Keratinocyte (primary cell): ENCODE measurements around the gene PIN1. TPM values are rescaled to one million over a fixed set of nuclear protein-coding genes. Genes with fewer than 3 reads are reported as not detected.

Experiments
- DNase-seq: peaks from one replicate; pipeline ENCODE4 v3.0.0-alpha.2; 2011; ENCODE audit warnings: low read depth, missing footprints, low spot score
- FAIRE-seq: peaks from 2 replicates; lab custom pipeline; 2011; peaks lifted over from hg19 to GRCh38; lab: Jason Lieb, UNC
- H2AFZ ChIP-seq: 2 replicates; pipeline ENCODE4 v1.6.0; 2012; ENCODE audit warnings: low read length, control low read depth, inconsistent platforms; ENCODE audit not compliant: control insufficient read depth
- H3K27ac ChIP-seq: 2 replicates; pipeline ENCODE4 v1.5.1; 2011; ENCODE audit warnings: low read length; ENCODE audit not compliant: control insufficient read depth, insufficient read depth
- H3K27me3 ChIP-seq: 3 replicates; pipeline ENCODE4 v1.6.0; 2011; ENCODE audit warnings: low read length; ENCODE audit not compliant: control insufficient read depth, insufficient read depth; ENCODE audit errors: extremely low read depth
- H3K36me3 ChIP-seq, 2 experiments: 2 replicates in 1 of 2; 3 replicates in 1 of 2; pipeline ENCODE4 v1.5.1; 2011; ENCODE audit warnings: low read length in 2 of 2, mild to moderate bottlenecking in 1 of 2; ENCODE audit not compliant: control insufficient read depth in 2 of 2, insufficient read depth in 2 of 2; ENCODE audit errors: extremely low read depth in 1 of 2
- H3K4me1 ChIP-seq: 3 replicates; pipeline ENCODE4 v1.5.1; 2011; ENCODE audit warnings: low read length; ENCODE audit not compliant: control insufficient read depth, insufficient read depth; ENCODE audit errors: extremely low read depth
- H3K4me2 ChIP-seq: 3 replicates; pipeline ENCODE4 v1.6.0; 2011; ENCODE audit warnings: low read depth, low read length; ENCODE audit not compliant: control insufficient read depth, insufficient read depth; ENCODE audit errors: extremely low read depth
- H3K4me3 ChIP-seq, 3 experiments: fragments of 200-600 bp in 1 of 3; sonication (generic) in 1 of 3; 2 replicates in 2 of 3; 3 replicates in 1 of 3; pipeline ENCODE4 v1.5.1; 2011 to 2016; ENCODE audit warnings: low read length in 3 of 3, mild to moderate bottlenecking in 3 of 3, control low read depth in 2 of 3, inconsistent platforms in 1 of 3, low read depth in 1 of 3, mixed read lengths in 1 of 3, mixed run types in 1 of 3, moderate library complexity in 1 of 3; ENCODE audit not compliant: control insufficient read depth in 2 of 3, insufficient read depth in 2 of 3; ENCODE audit errors: extremely low read depth in 1 of 3
- H3K79me2 ChIP-seq: 2 replicates; pipeline ENCODE4 v1.6.0; 2012; ENCODE audit warnings: low read length; ENCODE audit not compliant: control insufficient read depth, insufficient read depth
- H3K9ac ChIP-seq: 3 replicates; pipeline ENCODE4 v1.6.0; 2011; ENCODE audit warnings: low read length; ENCODE audit not compliant: control insufficient read depth, insufficient read depth; ENCODE audit errors: extremely low read depth
- H3K9me1 ChIP-seq: 3 replicates; pipeline ENCODE4 v1.6.0; 2011; ENCODE audit warnings: low read length; ENCODE audit not compliant: control insufficient read depth, insufficient read depth; ENCODE audit errors: extremely low read depth
- H3K9me3 ChIP-seq: 2 replicates; pipeline ENCODE4 v1.5.1; 2012; ENCODE audit warnings: low read depth, low read length; ENCODE audit not compliant: control insufficient read depth
- H4K20me1 ChIP-seq: 3 replicates; pipeline ENCODE4 v1.6.0; 2011; ENCODE audit warnings: low read length; ENCODE audit not compliant: control insufficient read depth, insufficient read depth; ENCODE audit errors: extremely low read depth
- EZH2 ChIP-seq: IDR thresholded peaks from one replicate; pipeline ENCODE4 v1.6.1; 2012; ENCODE audit warnings: inconsistent platforms, mild to moderate bottlenecking, low read length, moderate library complexity
- dilution Hi-C: fragments of 300-500 bp; cut with MboI; formaldehyde crosslinking; loops from one replicate; pipeline ENCODE4 v1.7.0; 2020; ENCODE audit warnings: low sequenced_read_pairs; ENCODE audit not compliant: extremely low pct_ligation_motif_present
- polyA plus RNA-seq, 5 experiments: library from polyadenylated mRNA; depleted of rRNA in 3 of 5; stranded (reverse) in 3 of 5; stranded (forward) in 1 of 5; unstranded in 1 of 5; fragments of >200 nt; gene quantifications; 1 replicate in 1 of 5; 2 replicates in 3 of 5; 3 replicates in 1 of 5; pipeline versions ENCODE4 v1.2.1 to v1.2.3, GENCODE V29; 2011 to 2012; ENCODE audit warnings: missing spikeins in 2 of 5, low read depth in 1 of 5, low replicate concordance in 1 of 5
- TF ChIP-seq, protein P1 (sequence below), 3 experiments: IDR thresholded peaks in 1 of 3; conservative IDR thresholded peaks in 1 of 3; optimal IDR thresholded peaks in 1 of 3; 2 replicates in 2 of 3; 3 replicates in 1 of 3; pipeline versions ENCODE3 to v1.5.1; 2011; ENCODE audit warnings: low read length in 3 of 3, mild to moderate bottlenecking in 3 of 3, moderate library complexity in 2 of 3, control low read depth in 1 of 3, inconsistent platforms in 1 of 3; ENCODE audit not compliant: insufficient read depth in 2 of 3; ENCODE audit errors: extremely low read depth in 1 of 3

The PIN1 gene
- polyA plus RNA-seq, 1 donor (not counting 4 experiments of a cell fraction or from before 2014, with no cell fraction given), result 39.8 TPM

GRCh38 chr19:9827289-9828238 is 7.6 kb upstream of the PIN1 start, which contains the start of gene UBL5:
Gene UBL5 (plus strand): TSS chr19:9827918. CDS start chr19:9828338, 420 bp downstream.
- peak; percentile 83 for DNase-seq
- no peak for TF ChIP-seq EZH2
- TF ChIP-seq, protein P1, sequence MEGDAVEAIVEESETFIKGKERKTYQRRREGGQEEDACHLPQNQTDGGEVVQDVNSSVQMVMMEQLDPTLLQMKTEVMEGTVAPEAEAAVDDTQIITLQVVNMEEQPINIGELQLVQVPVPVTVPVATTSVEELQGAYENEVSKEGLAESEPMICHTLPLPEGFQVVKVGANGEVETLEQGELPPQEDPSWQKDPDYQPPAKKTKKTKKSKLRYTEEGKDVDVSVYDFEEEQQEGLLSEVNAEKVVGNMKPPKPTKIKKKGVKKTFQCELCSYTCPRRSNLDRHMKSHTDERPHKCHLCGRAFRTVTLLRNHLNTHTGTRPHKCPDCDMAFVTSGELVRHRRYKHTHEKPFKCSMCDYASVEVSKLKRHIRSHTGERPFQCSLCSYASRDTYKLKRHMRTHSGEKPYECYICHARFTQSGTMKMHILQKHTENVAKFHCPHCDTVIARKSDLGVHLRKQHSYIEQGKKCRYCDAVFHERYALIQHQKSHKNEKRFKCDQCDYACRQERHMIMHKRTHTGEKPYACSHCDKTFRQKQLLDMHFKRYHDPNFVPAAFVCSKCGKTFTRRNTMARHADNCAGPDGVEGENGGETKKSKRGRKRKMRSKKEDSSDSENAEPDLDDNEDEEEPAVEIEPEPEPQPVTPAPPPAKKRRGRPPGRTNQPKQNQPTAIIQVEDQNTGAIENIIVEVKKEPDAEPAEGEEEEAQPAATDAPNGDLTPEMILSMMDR (optimal IDR thresholded peaks at IDR 0.05 in 1 of 3, IDR thresholded peaks at IDR 0.05 in 1 of 3, conservative IDR thresholded peaks at IDR 0.05 in 1 of 3; ENCODE audit: extremely low read depth in 1 of 3, insufficient read depth in 2 of 3, low read length in 3 of 3), result no peak
- Histone ChIP-seq H2AFZ (peak within 1 kb of the TSS; percentile 74), H3K9me1 (no peaks in the 10 kb centered on the region), H3K36me3 (peaks cover 8% of the 10 kb centered on the region in 2 experiments), H3K9me3 (no peaks in the 10 kb centered on the region), H3K79me2 (peaks cover 48% of the 10 kb centered on the region), H3K4me1 (peaks cover 6% of the 10 kb centered on the region), H3K9ac (peak within 1 kb of the TSS; percentile 90), H3K27ac (peak within 1 kb of the TSS; percentile 60), H4K20me1 (no peaks in the 10 kb centered on the region), H3K4me2 (peak within 1 kb of the TSS; percentile 97), H3K4me3 (peak within 1 kb of the TSS; percentile 70 to 98 (median 97)), H3K27me3 (no peaks in the 10 kb centered on the region)
- dilution Hi-C loops, result no loop called here
- FAIRE-seq, result peak; percentile 86

GRCh38 chr19:9828551-9829063 is 6.5 kb upstream of the PIN1 start:
- peaks cover 8% of the 10 kb centered on the region in 2 experiments for H3K36me3 ChIP-seq
- peaks cover 48% of the 10 kb centered on the region for H3K79me2 ChIP-seq
- H2AFZ ChIP-seq, result peak overlapping the region; percentile 68
- H3K27ac ChIP-seq, result peak overlapping the region; percentile 60
- dilution Hi-C loops, result no loop called here
- DNase-seq (no peak), FAIRE-seq (no peak)
- no peaks in the 10 kb centered on the region for H3K9me3 ChIP-seq
- no peaks in the 10 kb centered on the region for H3K27me3 ChIP-seq
- H4K20me1 ChIP-seq, result no peaks in the 10 kb centered on the region
- H3K4me2 ChIP-seq, result peak overlapping the region; percentile 97
- no peaks in the 10 kb centered on the region for H3K9me1 ChIP-seq
- peak overlapping the region; percentile 90 for H3K9ac ChIP-seq
- TF ChIP-seq, protein P1 (optimal IDR thresholded peaks at IDR 0.05 in 1 of 3, IDR thresholded peaks at IDR 0.05 in 1 of 3, conservative IDR thresholded peaks at IDR 0.05 in 1 of 3; ENCODE audit: extremely low read depth in 1 of 3, insufficient read depth in 2 of 3, low read length in 3 of 3), result no peak
- TF ChIP-seq EZH2, result no peak
- H3K4me3 ChIP-seq, result peak overlapping the region; percentile 70 to 98 (median 97)
- H3K4me1 ChIP-seq, result peaks cover 6% of the 10 kb centered on the region
